H9 (cell line): ENCODE results near the gene HAVCR1. TPM values are rescaled to one million over a fixed set of nuclear protein-coding genes. Genes with fewer than 3 reads are reported as not detected.

ENCODE experiments used
- DNase-seq: peaks from one replicate; pipeline ENCODE4 v3.0.0-alpha.2; 2017
- H2AFZ ChIP-seq: one replicate; pipeline ENCODE4 v1.6.1; 2013; ENCODE audit warnings: mild to moderate bottlenecking, low read length, control low read depth, moderate library complexity
- H2AK5ac ChIP-seq: 2 replicates; pipeline ENCODE4 v1.6.1; 2013; ENCODE audit warnings: low read length, control low read depth, mixed read lengths; ENCODE audit not compliant: insufficient read length
- H2BK120ac ChIP-seq: one replicate; pipeline ENCODE4 v1.6.1; 2013; ENCODE audit warnings: low read depth, mild to moderate bottlenecking, low read length, control low read depth, inconsistent platforms; ENCODE audit not compliant: poor library complexity, severe bottlenecking
- H2BK12ac ChIP-seq: 2 replicates; pipeline ENCODE4 v1.6.1; 2013; ENCODE audit warnings: low read length, control low read depth, mixed read lengths, low read depth; ENCODE audit not compliant: insufficient read length
- H2BK15ac ChIP-seq: 2 replicates; pipeline ENCODE4 v1.6.1; 2013; ENCODE audit warnings: low read depth, low read length, control low read depth
- H2BK20ac ChIP-seq: one replicate; pipeline ENCODE4 v1.6.1; 2013; ENCODE audit warnings: low read depth, mild to moderate bottlenecking, low read length, control low read depth, inconsistent platforms; ENCODE audit not compliant: poor library complexity, severe bottlenecking
- H2BK5ac ChIP-seq: 2 replicates; pipeline ENCODE4 v1.6.1; 2013; ENCODE audit warnings: low read length, control low read depth, mixed read lengths; ENCODE audit not compliant: insufficient read length
- H3K14ac ChIP-seq: 2 replicates; pipeline ENCODE4 v1.6.1; 2013; ENCODE audit warnings: low read length, control low read depth; ENCODE audit not compliant: insufficient read depth
- H3K18ac ChIP-seq: 2 replicates; pipeline ENCODE4 v1.6.1; 2013; ENCODE audit warnings: low read depth, mild to moderate bottlenecking, mixed read lengths, low read length, control low read depth; ENCODE audit not compliant: insufficient read length
- H3K23ac ChIP-seq: 2 replicates; pipeline ENCODE4 v1.6.1; 2013; ENCODE audit warnings: low read length, control low read depth, mixed read lengths, low read depth; ENCODE audit not compliant: insufficient read length
- H3K23me2 ChIP-seq: 2 replicates; pipeline ENCODE4 v1.6.1; 2013; ENCODE audit warnings: low read depth, mild to moderate bottlenecking, mixed read lengths, low read length, control low read depth; ENCODE audit not compliant: insufficient read length, poor library complexity, severe bottlenecking
- H3K27ac ChIP-seq: 2 replicates; pipeline ENCODE4 v1.5.1; 2013; ENCODE audit warnings: low read length, control low read depth, mixed read lengths, low read depth; ENCODE audit not compliant: insufficient read length
- H3K27me3 ChIP-seq: 2 replicates; pipeline ENCODE4 v1.6.1; 2013; ENCODE audit warnings: low read length, control low read depth, inconsistent platforms; ENCODE audit not compliant: insufficient read depth
- H3K4ac ChIP-seq: 2 replicates; pipeline ENCODE4 v1.6.1; 2013; ENCODE audit warnings: low read depth, mild to moderate bottlenecking, control low read depth, inconsistent platforms, low read length, moderate library complexity
- H3K4me1 ChIP-seq: 2 replicates; pipeline ENCODE4 v1.6.1; 2013; ENCODE audit warnings: low read length, control low read depth, inconsistent platforms; ENCODE audit not compliant: insufficient read depth
- H3K4me2 ChIP-seq: 2 replicates; pipeline ENCODE4 v1.6.1; 2013; ENCODE audit warnings: low read length, control low read depth, mixed read lengths; ENCODE audit not compliant: insufficient read length, insufficient read depth
- H3K56ac ChIP-seq: 2 replicates; pipeline ENCODE4 v1.6.1; 2013; ENCODE audit warnings: low read depth, mild to moderate bottlenecking, mixed read lengths, low read length, control low read depth; ENCODE audit not compliant: insufficient read length
- H3K79me1 ChIP-seq: 2 replicates; pipeline ENCODE4 v1.6.1; 2013; ENCODE audit warnings: low read depth, mild to moderate bottlenecking, moderate library complexity, low read length, control low read depth, inconsistent platforms; ENCODE audit not compliant: insufficient read depth, poor library complexity, severe bottlenecking
- H3K79me2 ChIP-seq: 2 replicates; pipeline ENCODE4 v1.6.1; 2013; ENCODE audit warnings: low read length, control low read depth, inconsistent platforms; ENCODE audit not compliant: insufficient read depth
- H3K9ac ChIP-seq: 2 replicates; pipeline ENCODE4 v1.6.1; 2013; ENCODE audit warnings: low read length, control low read depth, mixed read lengths; ENCODE audit not compliant: insufficient read length; ENCODE audit errors: extremely low read depth
- H3K9me3 ChIP-seq: one replicate; pipeline ENCODE4 v1.6.1; 2013; ENCODE audit warnings: low read depth, low read length, inconsistent platforms; ENCODE audit not compliant: control insufficient read depth
- H3T11ph ChIP-seq: one replicate; pipeline ENCODE4 v1.6.1; 2013; ENCODE audit warnings: mild to moderate bottlenecking, low read length, control low read depth, inconsistent platforms
- H4K20me1 ChIP-seq: one replicate; pipeline ENCODE4 v1.6.1; 2013; ENCODE audit not compliant: control insufficient read depth, insufficient read length, insufficient read depth
- H4K5ac ChIP-seq: 2 replicates; pipeline ENCODE4 v1.6.1; 2013; ENCODE audit warnings: low read depth, mild to moderate bottlenecking, mixed read lengths, low read length, control low read depth; ENCODE audit not compliant: insufficient read length
- H4K8ac ChIP-seq: replicated peaks from 2 replicates; pipeline ENCODE4 v1.6.1; 2013; ENCODE audit warnings: low read length, control low read depth, mixed read lengths, low read depth; ENCODE audit not compliant: insufficient read length
- H4K91ac ChIP-seq: 2 replicates; pipeline ENCODE4 v1.6.1; 2013; ENCODE audit warnings: low read depth, mild to moderate bottlenecking, moderate library complexity, mixed read lengths, low read length, control low read depth; ENCODE audit not compliant: insufficient read length
- H3K27ac Mint-ChIP-seq, 3 experiments: 2 replicates in 2 of 3; 3 replicates in 1 of 3; pipeline ENCODE4 v1.8.0; 2020 to 2021; ENCODE audit warnings: mixed read lengths in 3 of 3, mild to moderate bottlenecking in 1 of 3, moderate library complexity in 1 of 3
- H3K27me3 Mint-ChIP-seq: 2 replicates; pipeline ENCODE4 v1.8.0; 2021; ENCODE audit warnings: low read depth, mild to moderate bottlenecking, moderate library complexity, mixed read lengths
- H3K36me3 Mint-ChIP-seq, 3 experiments: 2 replicates in 2 of 3; 3 replicates in 1 of 3; pipeline ENCODE4 v1.8.0; 2020 to 2021; ENCODE audit warnings: low read depth in 3 of 3, mixed read lengths in 3 of 3; ENCODE audit not compliant: insufficient read depth in 1 of 3
- H3K4me1 Mint-ChIP-seq, 2 experiments: 2 replicates each; pipeline ENCODE4 v1.8.0; 2020; ENCODE audit warnings: mixed read lengths in 2 of 2
- H3K4me3 Mint-ChIP-seq, 2 experiments: 2 replicates in 1 of 2; 3 replicates in 1 of 2; pipeline ENCODE4 v1.8.0; 2020 to 2021; ENCODE audit warnings: mild to moderate bottlenecking in 2 of 2, mixed read lengths in 2 of 2, moderate library complexity in 1 of 2
- H3K9me3 Mint-ChIP-seq, 2 experiments: 2 replicates in 1 of 2; 3 replicates in 1 of 2; pipeline ENCODE4 v1.8.0; 2020; ENCODE audit warnings: mild to moderate bottlenecking in 2 of 2, mixed read lengths in 2 of 2, moderate library complexity in 1 of 2
- WGBS: extraction: QIAGEN DNeasy Blood & Tissue Kit; methylation state at CpG from one replicate; pipeline ENCODE4 v1.1.7; 2013; ENCODE audit warnings: missing lambda C conversion rate, low lambda C conversion rate, mixed read lengths; ENCODE audit not compliant: insufficient read length; ENCODE audit errors: extremely low coverage; 5-methylcytosine and 5-hydroxymethylcytosine counted together
- total RNA-seq: library from RNA; stranded (reverse); gene quantifications from 2 replicates; pipeline ENCODE4 v1.2.1, GENCODE V29; 2021
- TF ChIP-seq, protein P1 (sequence below): fragments of 200-600 bp; sonication (generic); conservative IDR thresholded peaks from 3 replicates; pipeline ENCODE4 v1.8.0; 2021; ENCODE audit warnings: antibody characterized with exemption, mild to moderate bottlenecking

The HAVCR1 gene
- total RNA-seq, 1 experiment from 2014 or later = not detected

DNA sequence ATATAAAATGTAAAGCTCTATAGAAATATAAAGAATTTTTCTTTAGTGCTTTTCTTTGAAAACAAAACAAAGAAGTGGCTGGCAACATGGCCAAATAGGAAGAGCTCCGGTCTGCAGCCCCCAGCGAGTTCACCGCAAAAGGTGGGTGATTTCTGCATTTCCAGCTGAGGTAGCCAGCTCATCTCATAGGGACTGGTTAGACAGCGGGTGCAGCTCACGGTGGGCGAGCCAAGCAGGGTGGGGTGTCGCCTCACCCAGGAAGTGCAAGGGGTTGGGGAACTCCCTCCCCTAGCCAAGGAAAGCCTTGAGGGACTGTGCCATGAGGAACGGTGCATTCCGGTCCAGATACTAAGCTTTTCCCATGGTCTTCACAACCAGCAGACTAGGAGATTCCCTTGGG, 74.9 kb downstream of the HAVCR1 start:
- TF ChIP-seq, protein P1, sequence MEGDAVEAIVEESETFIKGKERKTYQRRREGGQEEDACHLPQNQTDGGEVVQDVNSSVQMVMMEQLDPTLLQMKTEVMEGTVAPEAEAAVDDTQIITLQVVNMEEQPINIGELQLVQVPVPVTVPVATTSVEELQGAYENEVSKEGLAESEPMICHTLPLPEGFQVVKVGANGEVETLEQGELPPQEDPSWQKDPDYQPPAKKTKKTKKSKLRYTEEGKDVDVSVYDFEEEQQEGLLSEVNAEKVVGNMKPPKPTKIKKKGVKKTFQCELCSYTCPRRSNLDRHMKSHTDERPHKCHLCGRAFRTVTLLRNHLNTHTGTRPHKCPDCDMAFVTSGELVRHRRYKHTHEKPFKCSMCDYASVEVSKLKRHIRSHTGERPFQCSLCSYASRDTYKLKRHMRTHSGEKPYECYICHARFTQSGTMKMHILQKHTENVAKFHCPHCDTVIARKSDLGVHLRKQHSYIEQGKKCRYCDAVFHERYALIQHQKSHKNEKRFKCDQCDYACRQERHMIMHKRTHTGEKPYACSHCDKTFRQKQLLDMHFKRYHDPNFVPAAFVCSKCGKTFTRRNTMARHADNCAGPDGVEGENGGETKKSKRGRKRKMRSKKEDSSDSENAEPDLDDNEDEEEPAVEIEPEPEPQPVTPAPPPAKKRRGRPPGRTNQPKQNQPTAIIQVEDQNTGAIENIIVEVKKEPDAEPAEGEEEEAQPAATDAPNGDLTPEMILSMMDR = no peak
- Histone ChIP-seq H3K9me3 (no peaks in the 10 kb centered on the region), H2AK5ac (no peak overlapping the region), H2AFZ (no peak overlapping the region), H2BK12ac (no peak overlapping the region), H2BK120ac (no peak overlapping the region), H2BK15ac (no peak overlapping the region), H3K4me1 (no peaks in the 10 kb centered on the region), H3K14ac (no peak overlapping the region), H2BK20ac (no peak overlapping the region), H3K79me1 (no peaks in the 10 kb centered on the region), H3K9ac (no peak overlapping the region), H3K27me3 (no peaks in the 10 kb centered on the region), H3K23ac (no peak overlapping the region), H4K91ac (no peak overlapping the region), H4K5ac (no peak overlapping the region), H3K27ac (no peak overlapping the region), H3K4me2 (no peak overlapping the region), H2BK5ac (no peak overlapping the region), H4K20me1 (no peaks in the 10 kb centered on the region), H3K56ac (no peak overlapping the region), H3K4ac (no peak overlapping the region), H3K79me2 (no peaks in the 10 kb centered on the region), H3K23me2 (no peaks in the 10 kb centered on the region), H3K18ac (no peak overlapping the region), H4K8ac (no peak overlapping the region), H3T11ph (no peak overlapping the region)
- Mint-ChIP-seq H3K4me1 (no peaks in the 10 kb centered on the region), H3K4me3 (no peak overlapping the region), H3K27ac (no peak overlapping the region; a peak in 1 of 7 replicates), H3K27me3 (no peaks in the 10 kb centered on the region), H3K36me3 (peaks cover 0 to 2% (median 0%) of the 10 kb centered on the region in 3 experiments; a peak in 1 of 7 replicates), H3K9me3 (peaks cover 0 to 3% of the 10 kb centered on the region in 2 experiments; a peak in 2 of 5 replicates)
- WGBS = no CpG with 5 or more reads among the region's 9 CpGs
- DNase-seq = no peak
